OCI-LY7 (cell line): ENCODE measurements around the gene GRAMD2A. TPM values are rescaled to one million over a fixed set of nuclear protein-coding genes. Genes with fewer than 3 reads are reported as not detected.

Source experiments
- BruUV-seq: library from RNA; stranded (reverse); fragments of 400-500 nt; replicated peaks from 2 replicates; lab custom pipeline; 2021; lab: Mats Ljungman, UMichigan
- CTCF ChIA-PET: fragments of 300-600 bp; sonication (Branson Sonifier 250); formaldehyde crosslinking; loops from one replicate; lab custom pipeline; 2022; ENCODE audit warnings: antibody characterized with exemption; ENCODE audit not compliant: unreplicated experiment; lab: Charles Lee
- POLR2A ChIA-PET: fragments of 300-600 bp; sonication (Branson Sonifier 250); formaldehyde crosslinking; loops from one replicate; lab custom pipeline; 2022; ENCODE audit warnings: antibody characterized with exemption; lab: Charles Lee
- DNase-seq: peaks from one replicate; pipeline ENCODE4 v3.0.0-alpha.2; 2015; ENCODE audit warnings: low spot score
- H2AFZ ChIP-seq: fragments of 200-600 bp; sonication (generic), shearing (Covaris generic); 2 replicates; pipeline ENCODE4 v1.6.1; 2014; ENCODE audit warnings: mild to moderate bottlenecking, antibody characterized with exemption, low read length, moderate library complexity
- H3K27ac ChIP-seq: fragments of 200-600 bp; sonication (generic); 2 replicates; pipeline ENCODE4 v1.5.1; 2014; ENCODE audit warnings: mixed run types, low read depth, mild to moderate bottlenecking, moderate library complexity, low read length, inconsistent platforms; ENCODE audit not compliant: poor library complexity, severe bottlenecking
- H3K36me3 ChIP-seq: fragments of 200-600 bp; sonication (generic); 2 replicates; pipeline ENCODE4 v1.6.1; 2014; ENCODE audit warnings: mild to moderate bottlenecking, antibody characterized with exemption, low read length, moderate library complexity, mixed read lengths; ENCODE audit not compliant: insufficient read depth
- H3K4me1 ChIP-seq: fragments of 200-600 bp; sonication (generic); 2 replicates; pipeline ENCODE4 v1.5.1; 2014; ENCODE audit warnings: mild to moderate bottlenecking, low read length; ENCODE audit not compliant: insufficient read depth, poor library complexity, severe bottlenecking
- H3K4me2 ChIP-seq: fragments of 200-600 bp; sonication (generic); 2 replicates; pipeline ENCODE4 v1.6.1; 2014; ENCODE audit warnings: mild to moderate bottlenecking, low read length
- H3K4me3 ChIP-seq: fragments of 200-600 bp; sonication (generic); 2 replicates; pipeline ENCODE4 v1.5.1; 2014; ENCODE audit warnings: mild to moderate bottlenecking, low read depth, low read length; ENCODE audit not compliant: poor library complexity, severe bottlenecking
- H3K79me2 ChIP-seq: fragments of 200-600 bp; sonication (generic); 2 replicates; pipeline ENCODE4 v1.6.1; 2016; ENCODE audit warnings: low read depth, mild to moderate bottlenecking, low read length, moderate library complexity, mixed read lengths; ENCODE audit not compliant: insufficient read depth
- H3K9me2 ChIP-seq: fragments of 200-600 bp; sonication (generic); 2 replicates; pipeline ENCODE4 v1.6.1; 2016; ENCODE audit warnings: mild to moderate bottlenecking, low read length, mixed read lengths; ENCODE audit not compliant: insufficient read depth
- H3K9me3 ChIP-seq: fragments of 200-600 bp; sonication (generic); 2 replicates; pipeline ENCODE4 v1.6.1; 2014; ENCODE audit warnings: mild to moderate bottlenecking, mixed run types, low read length, mixed read lengths
- H4K20me1 ChIP-seq: fragments of 200-600 bp; sonication (generic); 2 replicates; pipeline ENCODE4 v1.6.1; 2014; ENCODE audit warnings: mild to moderate bottlenecking, antibody characterized with exemption, low read length, moderate library complexity, mixed read lengths; ENCODE audit not compliant: insufficient read depth
- EZH2phosphoT487 ChIP-seq: fragments of 200-600 bp; sonication (generic); IDR thresholded peaks from 2 replicates; pipeline ENCODE4 v1.6.1; 2018; ENCODE audit warnings: low read depth, borderline replicate concordance, mild to moderate bottlenecking, mixed run types, antibody characterized with exemption, low read length, moderate library complexity, mixed read lengths
- intact Hi-C: fragments of 100-400 bp; cut with micrococcal nuclease; formaldehyde crosslinking; loops from one replicate; pipeline ENCODE4 v1.10.0; 2022; ENCODE audit not compliant: unreplicated experiment
- total RNA-seq, 2 experiments: library from RNA; depleted of rRNA in 1 of 2; stranded (reverse); fragments of >200 nt in 1 of 2; shearing (Covaris generic) in 1 of 2; gene quantifications; 2 replicates each; pipeline ENCODE4 v1.2.3, GENCODE V29; 2014 to 2022
- TF ChIP-seq, protein P1 (sequence below): fragments of 200-600 bp; sonication (generic); conservative IDR thresholded peaks from 2 replicates; pipeline ENCODE4 v1.5.1; 2014; ENCODE audit warnings: mild to moderate bottlenecking, antibody characterized with exemption, low read length, moderate library complexity, mixed read lengths

The GRAMD2A gene
- total RNA-seq, 2 experiments from 2014 or later = not detected

DNA sequence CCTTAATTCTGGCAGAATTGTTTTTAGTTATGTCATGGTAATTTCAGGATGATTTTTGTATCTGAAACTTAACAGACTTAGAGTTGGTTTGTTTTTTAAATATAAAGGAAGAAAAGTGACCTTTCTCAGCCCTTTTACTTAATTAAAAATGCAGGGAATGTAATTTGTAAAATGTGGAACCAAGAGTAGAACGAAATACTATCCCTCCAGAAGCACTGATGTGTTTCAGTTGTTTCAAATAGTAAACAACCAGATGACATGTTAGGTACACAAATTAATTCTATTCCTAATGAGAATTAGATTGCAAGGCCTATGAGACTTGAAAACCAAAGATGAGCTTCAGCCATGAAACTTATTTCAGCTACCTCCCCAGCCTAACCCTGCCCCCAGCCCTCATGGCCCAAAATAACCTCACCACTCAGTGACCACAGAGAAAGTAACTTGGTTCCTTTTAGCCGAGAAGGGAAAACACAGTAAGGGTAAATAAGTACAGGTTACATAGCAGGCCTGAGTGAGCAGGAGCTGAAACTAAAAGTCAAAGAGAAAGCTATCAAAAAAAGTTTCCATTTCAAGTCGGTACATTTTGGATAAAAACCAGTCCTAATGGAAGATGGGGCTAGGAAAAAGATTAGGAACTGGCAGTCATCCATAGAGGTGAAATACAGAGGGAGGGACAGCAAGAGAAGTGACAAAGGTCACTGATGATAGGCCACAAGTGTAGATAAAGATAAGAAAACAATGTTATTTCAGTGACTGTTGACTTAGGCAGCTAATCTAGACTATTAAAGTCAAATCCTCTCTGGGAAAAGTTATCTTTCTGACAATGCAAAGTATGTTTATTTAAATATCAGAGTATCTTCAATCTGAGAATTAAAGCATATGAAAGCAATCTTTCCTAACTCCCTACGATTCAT lies 56.2 kb downstream of the GRAMD2A start:
- peaks cover 12% of the 10 kb centered on the region for H3K4me1 ChIP-seq
- no peaks in the 10 kb centered on the region for H4K20me1 ChIP-seq
- H3K4me2 ChIP-seq = peak overlapping the region; percentile 41
- DNase-seq = peak; percentile 12
- no peaks in the 10 kb centered on the region for H3K9me3 ChIP-seq
- peak overlapping the region; percentile 43 for H2AFZ ChIP-seq
- H3K4me3 ChIP-seq = no peak overlapping the region
- no peaks in the 10 kb centered on the region for H3K36me3 ChIP-seq
- TF ChIP-seq, protein P1, sequence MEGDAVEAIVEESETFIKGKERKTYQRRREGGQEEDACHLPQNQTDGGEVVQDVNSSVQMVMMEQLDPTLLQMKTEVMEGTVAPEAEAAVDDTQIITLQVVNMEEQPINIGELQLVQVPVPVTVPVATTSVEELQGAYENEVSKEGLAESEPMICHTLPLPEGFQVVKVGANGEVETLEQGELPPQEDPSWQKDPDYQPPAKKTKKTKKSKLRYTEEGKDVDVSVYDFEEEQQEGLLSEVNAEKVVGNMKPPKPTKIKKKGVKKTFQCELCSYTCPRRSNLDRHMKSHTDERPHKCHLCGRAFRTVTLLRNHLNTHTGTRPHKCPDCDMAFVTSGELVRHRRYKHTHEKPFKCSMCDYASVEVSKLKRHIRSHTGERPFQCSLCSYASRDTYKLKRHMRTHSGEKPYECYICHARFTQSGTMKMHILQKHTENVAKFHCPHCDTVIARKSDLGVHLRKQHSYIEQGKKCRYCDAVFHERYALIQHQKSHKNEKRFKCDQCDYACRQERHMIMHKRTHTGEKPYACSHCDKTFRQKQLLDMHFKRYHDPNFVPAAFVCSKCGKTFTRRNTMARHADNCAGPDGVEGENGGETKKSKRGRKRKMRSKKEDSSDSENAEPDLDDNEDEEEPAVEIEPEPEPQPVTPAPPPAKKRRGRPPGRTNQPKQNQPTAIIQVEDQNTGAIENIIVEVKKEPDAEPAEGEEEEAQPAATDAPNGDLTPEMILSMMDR = no peak
- no peak for TF ChIP-seq EZH2phosphoT487
- H3K79me2 ChIP-seq = no peaks in the 10 kb centered on the region
- no TSS peak for BruUV-seq
- no peaks in the 10 kb centered on the region for H3K9me2 ChIP-seq
- ChIA-PET CTCF (interaction anchor here (0.5 kb wide), 1 partner anchor 54 kb away, joined by 3 read pairs; no protein-coding TSS in a partner anchor), POLR2A (interaction anchor here (0.6 to 0.8 kb wide), 2 partner anchors 11 to 338 kb away, joined by 3 read pairs; no protein-coding TSS in a partner anchor)
- intact Hi-C loops = loop anchor here (5.0 kb wide), 1 partner anchor 99 kb away; no protein-coding TSS in a partner anchor
- H3K27ac ChIP-seq = peak overlapping the region; percentile 2

DNA sequence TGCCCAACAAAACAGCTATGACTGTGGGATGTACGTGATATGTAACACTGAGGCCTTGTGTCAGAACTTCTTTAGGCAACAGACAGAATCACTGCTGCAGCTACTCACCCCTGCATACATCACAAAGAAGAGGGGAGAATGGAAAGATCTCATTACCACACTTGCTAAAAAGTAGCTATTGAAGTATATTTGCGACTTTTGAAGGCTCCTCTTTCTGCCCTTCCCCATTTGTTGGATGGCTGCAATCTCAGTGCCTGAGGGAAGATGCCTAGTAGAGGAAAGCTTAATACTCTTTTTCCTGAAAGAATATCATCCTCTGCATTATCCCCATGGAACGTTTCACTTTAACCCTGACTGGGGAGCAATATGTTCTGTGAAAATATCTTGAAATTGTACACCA lies 57.5 kb downstream of the GRAMD2A start:
- H3K9me2 ChIP-seq = no peaks in the 10 kb centered on the region
- no peak overlapping the region for H3K27ac ChIP-seq
- DNase-seq = no peak
- CTCF ChIA-PET = interaction anchor here (0.6 kb wide), 1 partner anchor 14 kb away, joined by 3 read pairs; no protein-coding TSS in a partner anchor
- no peak overlapping the region for H2AFZ ChIP-seq
- H3K4me1 ChIP-seq = peaks cover 12% of the 10 kb centered on the region
- POLR2A ChIA-PET = interaction anchor here (1.6 kb wide), 1 partner anchor 9 kb away, joined by 7 read pairs; no protein-coding TSS in a partner anchor
- H3K9me3 ChIP-seq = no peaks in the 10 kb centered on the region
- intact Hi-C loops = loop anchor here (5.0 kb wide), 1 partner anchor 98 kb away; no protein-coding TSS in a partner anchor
- H3K4me3 ChIP-seq = no peak overlapping the region
- H3K4me2 ChIP-seq = no peak overlapping the region
- TF ChIP-seq, protein P1 = no peak
- TF ChIP-seq EZH2phosphoT487 = no peak
- H3K36me3 ChIP-seq = no peaks in the 10 kb centered on the region
- no TSS peak for BruUV-seq
- no peaks in the 10 kb centered on the region for H3K79me2 ChIP-seq
- H4K20me1 ChIP-seq = no peaks in the 10 kb centered on the region
